Lower leg skin (tissue), 3 donors: ENCODE data around the gene MYBPH.

Source experiments
- CTCF ChIP-seq, 3 donors: fragments of 450-650 bp; IDR thresholded peaks; one replicate each; pipeline ENCODE4 v1.5.1; 2016; ENCODE audit warnings: antibody characterized with exemption in 3 of 3, mild to moderate bottlenecking in 3 of 3, moderate library complexity in 2 of 3
- POLR2A ChIP-seq, 2 donors: fragments of 450-650 bp; IDR thresholded peaks; one replicate each; pipeline ENCODE4 v1.6.1; 2016 to 2017; ENCODE audit warnings: antibody characterized with exemption in 2 of 2, mild to moderate bottlenecking in 1 of 2, moderate library complexity in 1 of 2

- TF ChIP-seq CTCF (IDR thresholded peaks at IDR 0.05) (no peak), POLR2A (IDR thresholded peaks at IDR 0.05) (no peak)
Observed at GRCh38 chr1:203181586-203182386, 6.2 kb upstream of the MYBPH start.
